H1 (cell line): ENCODE results near the gene CEP85L. TPM values are rescaled to one million over a fixed set of nuclear protein-coding genes. Genes with fewer than 3 reads are reported as not detected.
"Not testable (repeated sequence)": the region's sequence is repeated elsewhere in the genome, so short reads cannot be mapped to it uniquely, and the experiment has no call there.

ENCODE experiments used
- CTCF ChIA-PET: fragments of 300-600 bp; sonication (Branson Sonifier 250); formaldehyde crosslinking; loops from one replicate; lab custom pipeline; 2021; ENCODE audit not compliant: partially characterized antibody; lab: Charles Lee
- POLR2A ChIA-PET: fragments of 300-600 bp; sonication (Branson Sonifier 250); formaldehyde crosslinking; loops from one replicate; lab custom pipeline; 2021; ENCODE audit warnings: inconsistent platforms; ENCODE audit not compliant: partially characterized antibody; lab: Charles Lee
- DNase-seq, 2 experiments: peaks; one replicate each; pipeline versions ENCODE4 v3.0.0 to v3.0.0-alpha.2; 2010 to 2022; ENCODE audit warnings: low spot score in 2 of 2, low read depth in 1 of 2, mixed read lengths in 1 of 2
- FAIRE-seq: peaks from 2 replicates; lab custom pipeline; 2011; peaks lifted over from hg19 to GRCh38; lab: Jason Lieb, UNC
- H2AFZ ChIP-seq: 2 replicates; pipeline ENCODE4 v1.8.1; 2012; ENCODE audit warnings: low read length, inconsistent platforms
- H2AK5ac ChIP-seq: 2 replicates; pipeline ENCODE4 v1.6.1; 2013; ENCODE audit warnings: low read depth, low read length
- H2BK120ac ChIP-seq: replicated peaks from 2 replicates; pipeline ENCODE3; 2013; ENCODE audit warnings: low read depth, low read length, inconsistent platforms
- H2BK12ac ChIP-seq: 2 replicates; pipeline ENCODE4 v1.6.1; 2013; ENCODE audit warnings: low read depth, low read length
- H2BK15ac ChIP-seq: 2 replicates; pipeline ENCODE4 v1.6.1; 2013; ENCODE audit warnings: low read length
- H2BK20ac ChIP-seq: 2 replicates; pipeline ENCODE4 v1.6.1; 2013; ENCODE audit warnings: low read length
- H2BK5ac ChIP-seq: 2 replicates; pipeline ENCODE4 v1.6.1; 2013; ENCODE audit warnings: low read depth, low read length
- H3K14ac ChIP-seq: 2 replicates; pipeline ENCODE4 v1.6.1; 2013; ENCODE audit warnings: inconsistent platforms; ENCODE audit not compliant: insufficient read length
- H3K18ac ChIP-seq: 2 replicates; pipeline ENCODE4 v1.6.1; 2013; ENCODE audit warnings: low read length; ENCODE audit errors: extremely low read depth
- H3K23ac ChIP-seq: 2 replicates; pipeline ENCODE4 v1.6.1; 2013; ENCODE audit warnings: inconsistent platforms; ENCODE audit not compliant: insufficient read length
- H3K23me2 ChIP-seq: 2 replicates; pipeline ENCODE4 v1.6.1; 2013; ENCODE audit warnings: low read depth, low read length
- H3K27ac ChIP-seq: 2 replicates; pipeline ENCODE4 v1.6.1; 2011; ENCODE audit warnings: low read depth, low read length, inconsistent platforms
- H3K27me3 ChIP-seq, 4 experiments: replicated peaks in 1 of 4; 1 replicate in 1 of 4; 2 replicates in 3 of 4; pipeline versions ENCODE4 v1.6.1 to v1.8.1; 2011 to 2013; ENCODE audit warnings: low read length in 3 of 4, mild to moderate bottlenecking in 3 of 4, inconsistent platforms in 2 of 4, mixed read lengths in 2 of 4, moderate library complexity in 1 of 4; ENCODE audit not compliant: control insufficient read depth in 3 of 4, insufficient read depth in 3 of 4; ENCODE audit errors: extremely low read depth in 1 of 4
- H3K36me3 ChIP-seq, 4 experiments: 2 replicates each; pipeline versions ENCODE4 v1.6.1 to v1.8.1; 2011 to 2013; ENCODE audit warnings: mild to moderate bottlenecking in 4 of 4, low read length in 3 of 4, moderate library complexity in 2 of 4, control low read depth in 1 of 4, inconsistent platforms in 1 of 4; ENCODE audit not compliant: insufficient read depth in 4 of 4, control insufficient read depth in 2 of 4
- H3K4ac ChIP-seq: replicated peaks from 2 replicates; pipeline ENCODE3; 2013; ENCODE audit warnings: low read length, low read depth, mixed read lengths, inconsistent platforms; ENCODE audit not compliant: insufficient read length
- H3K4me1 ChIP-seq, 4 experiments: replicated peaks in 1 of 4; 1 replicate in 1 of 4; 2 replicates in 3 of 4; pipeline versions ENCODE4 v1.6.1 to v1.8.1; 2011 to 2013; ENCODE audit warnings: low read length in 3 of 4, inconsistent platforms in 2 of 4, mixed read lengths in 1 of 4; ENCODE audit not compliant: insufficient read depth in 4 of 4, control insufficient read depth in 3 of 4
- H3K4me2 ChIP-seq, 2 experiments: 2 replicates each; pipeline versions ENCODE4 v1.6.1 to v1.8.1; 2011 to 2013; ENCODE audit warnings: low read depth in 2 of 2, low read length in 2 of 2, control low read depth in 1 of 2, inconsistent platforms in 1 of 2, mild to moderate bottlenecking in 1 of 2; ENCODE audit not compliant: insufficient read depth in 1 of 2
- H3K4me3 ChIP-seq, 4 experiments: fragments of 200-600, 300-600 bp in 1 of 4; sonication (generic), shearing (Covaris generic), sonication (Bioruptor Twin) in 1 of 4; 2 replicates each; pipeline versions ENCODE4 v1.5.1 to v1.8.1; 2011 to 2016; ENCODE audit warnings: low read length in 4 of 4, low read depth in 3 of 4, control low read depth in 2 of 4, inconsistent platforms in 2 of 4, mild to moderate bottlenecking in 2 of 4, mixed read lengths in 1 of 4, moderate library complexity in 1 of 4; ENCODE audit not compliant: insufficient read depth in 2 of 4; ENCODE audit errors: extremely low read depth in 1 of 4
- H3K56ac ChIP-seq: replicated peaks from 2 replicates; pipeline ENCODE3; 2013; ENCODE audit warnings: low read depth, mild to moderate bottlenecking, mixed read lengths, low read length, inconsistent platforms; ENCODE audit not compliant: insufficient read length
- H3K79me1 ChIP-seq: 2 replicates; pipeline ENCODE4 v1.6.1; 2013; ENCODE audit warnings: low read depth, low read length, control low read depth
- H3K79me2 ChIP-seq, 2 experiments: 2 replicates each; pipeline versions ENCODE4 v1.6.1 to v1.8.1; 2012 to 2013; ENCODE audit warnings: low read length in 2 of 2, mild to moderate bottlenecking in 2 of 2, inconsistent platforms in 1 of 2; ENCODE audit not compliant: insufficient read depth in 2 of 2, control insufficient read depth in 1 of 2
- H3K9ac ChIP-seq, 4 experiments: replicated peaks in 1 of 4; 1 replicate in 1 of 4; 2 replicates in 3 of 4; pipeline versions ENCODE4 v1.6.1 to v1.8.1; 2011 to 2013; ENCODE audit warnings: low read depth in 3 of 4, low read length in 3 of 4, control low read depth in 2 of 4, mild to moderate bottlenecking in 2 of 4, moderate library complexity in 2 of 4, inconsistent platforms in 1 of 4; ENCODE audit errors: extremely low read depth in 1 of 4
- H3K9me3 ChIP-seq, 2 experiments: 2 replicates each; pipeline versions ENCODE4 v1.6.1 to v1.8.1; 2012 to 2013; ENCODE audit warnings: mild to moderate bottlenecking in 2 of 2, moderate library complexity in 2 of 2, control low read depth in 1 of 2, inconsistent platforms in 1 of 2, low read depth in 1 of 2, low read length in 1 of 2, mixed read lengths in 1 of 2; ENCODE audit not compliant: insufficient read depth in 2 of 2
- H4K20me1 ChIP-seq, 2 experiments: replicated peaks in 1 of 2; 2 replicates each; pipeline versions ENCODE3 to v1.8.1; 2011 to 2013; ENCODE audit warnings: inconsistent platforms in 2 of 2, low read length in 2 of 2, mild to moderate bottlenecking in 1 of 2; ENCODE audit not compliant: insufficient read depth in 2 of 2, control insufficient read depth in 1 of 2
- H4K5ac ChIP-seq: 2 replicates; pipeline ENCODE4 v1.6.1; 2013; ENCODE audit warnings: low read length, low read depth, mixed read lengths, inconsistent platforms; ENCODE audit not compliant: insufficient read length
- H4K8ac ChIP-seq: 2 replicates; pipeline ENCODE4 v1.8.0; 2013; ENCODE audit warnings: mild to moderate bottlenecking, moderate library complexity, low read length, inconsistent platforms; ENCODE audit not compliant: insufficient read depth; ENCODE audit errors: extremely low read depth
- H4K91ac ChIP-seq: replicated peaks from 2 replicates; pipeline ENCODE3; 2013; ENCODE audit warnings: low read length, mixed read lengths, inconsistent platforms; ENCODE audit not compliant: insufficient read length
- WGBS, 2 experiments: shearing (Covaris generic) in 1 of 2; methylation state at CpG; one replicate each; pipeline versions ENCODE4 v1.1.6 to v1.1.7; 2013 to 2015; ENCODE audit warnings: low lambda C conversion rate in 2 of 2, mixed read lengths in 2 of 2, inconsistent platforms in 1 of 2, low coverage in 1 of 2, missing lambda C conversion rate in 1 of 2; ENCODE audit not compliant: insufficient replicate concordance in 2 of 2, insufficient coverage in 1 of 2, insufficient read length in 1 of 2; ENCODE audit errors: extremely low coverage in 1 of 2, missing lambda C conversion rate in 1 of 2; 5-methylcytosine and 5-hydroxymethylcytosine counted together
- polyA plus RNA-seq, 7 experiments: library from polyadenylated mRNA; depleted of rRNA in 3 of 7; stranded (reverse) in 5 of 7; unstranded in 2 of 7; fragments of >200 nt in 5 of 7; fragments of 200-250 nt in 2 of 7; gene quantifications; 1 replicate in 5 of 7; 2 replicates in 1 of 7; 4 replicates in 1 of 7; pipeline versions ENCODE4 v1.2.1 to v1.2.3, GENCODE V29; 2011 to 2013; ENCODE audit warnings: missing spikeins in 2 of 7, mixed read lengths in 2 of 7
- total RNA-seq: library from RNA; stranded (reverse); fragmentation: NEBNext Ultra II Directional; extraction: Animal tissue kit (Norgen Biotek cat#: 25700); gene quantifications from 2 replicates; pipeline ENCODE4 v1.2.1, GENCODE V29; 2021

CEP85L gene
- total and polyA plus RNA-seq, 2 of the 8 experiments (the other 6 are each of a cell fraction or from before 2014, with no cell fraction given), result 3.2 to 27.6 TPM

- H3K27me3 ChIP-seq, H3K4ac ChIP-seq, H3K14ac ChIP-seq, H2BK5ac ChIP-seq, H2BK15ac ChIP-seq, H4K20me1 ChIP-seq, H3K4me1 ChIP-seq, POLR2A ChIA-PET, H3K23ac ChIP-seq, H2AK5ac ChIP-seq, H3K23me2 ChIP-seq, H3K27ac ChIP-seq, H3K4me2 ChIP-seq, H4K8ac ChIP-seq, H4K91ac ChIP-seq, H3K56ac ChIP-seq, H3K79me2 ChIP-seq, H2BK12ac ChIP-seq, H3K9me3 ChIP-seq, H3K9ac ChIP-seq, H3K4me3 ChIP-seq, H3K79me1 ChIP-seq, H3K36me3 ChIP-seq, H2BK20ac ChIP-seq, H3K18ac ChIP-seq, FAIRE-seq, H2BK120ac ChIP-seq: not testable (repeated sequence)
- DNase-seq, result peak in 1 of 2 experiments; percentile 46
- Histone ChIP-seq H2AFZ (peak overlapping the region; percentile 97), H4K5ac (peak overlapping the region; percentile 15)
- WGBS, 2 experiments, result 77% methylated on average over 5 of the region's 5 CpGs; no CpG with 5 or more reads in 1 of the 2 experiments
- CTCF ChIA-PET, result interaction anchor here (0.5 to 1.9 kb wide), 9 partner anchors 9 to 138 kb away, joined by 3 to 8 read pairs (median 3); no protein-coding TSS in a partner anchor
These were observed 230.1 kb downstream of the CEP85L start for GRCh38 chr6:118421312-118421711.
